ENCODE results near the gene RCC1. TPM values are rescaled to one million over a fixed set of nuclear protein-coding genes. Genes with fewer than 3 reads are reported as not detected.

Gene RCC1
- total RNA-seq, 1 donor from 2014 or later, result 52.4 TPM

Other genes starting within 250 kb of the RCC1 start
- gene SESN2, start 246.5 kb upstream of the RCC1 start, total RNA-seq, result 6.4 and 9.0 TPM in 2 replicates
- 19.8 and 25.7 TPM in 2 replicates for gene MED18, start 177.0 kb upstream of the RCC1 start, total RNA-seq
- gene PHACTR4, start 136.3 kb upstream of the RCC1 start, total RNA-seq, result 14.0 and 18.8 TPM in 2 replicates
- gene TRNAU1AP, start 47.0 kb downstream of the RCC1 start, total RNA-seq, result 18.8 and 20.7 TPM in 2 replicates
- 5.6 and 11.4 TPM in 2 replicates for gene RAB42, start 86.2 kb downstream of the RCC1 start, total RNA-seq
- 18.7 and 24.0 TPM in 2 replicates for gene TAF12, start 137.0 kb downstream of the RCC1 start, total RNA-seq
- not detected in 2 replicates for gene RNU11, start 142.6 kb downstream of the RCC1 start, total RNA-seq
- 5.3 and 7.5 TPM in 2 replicates for gene GMEB1, start 162.7 kb downstream of the RCC1 start, total RNA-seq
- 62.6 and 86.0 TPM in 2 replicates for gene YTHDF2, start 230.9 kb downstream of the RCC1 start, total RNA-seq